ENCODE data around the gene RBPJL. TPM values are rescaled to one million over a fixed set of nuclear protein-coding genes. Genes with fewer than 3 reads are reported as not detected.

RBPJL gene
- total and polyA plus RNA-seq, 2 of the 13 experiments (the other 11 are each of a cell fraction or from before 2014, with no cell fraction given), result not detected

GRCh38 chr20:45341939-45342854, 35.6 kb downstream of the RBPJL start (continued):
- TF ChIP-seq ZNF124 (CRISPR knock-in tag; IDR thresholded peaks at IDR 0.05) (0 out of 2 replicates have a peak, but pooled peaks have one; percentile 15), GABPB1 (CRISPR knock-in tag; IDR thresholded peaks at IDR 0.05) (peak; percentile 63), ZNF703 (CRISPR knock-in tag; IDR thresholded peaks at IDR 0.05; ENCODE audit: borderline replicate concordance) (no peak), ZNF362 (CRISPR knock-in tag; IDR thresholded peaks at IDR 0.05; ENCODE audit: borderline replicate concordance) (peak; percentile 29; the same call in 1 of the 2 replicates), RCOR2 (CRISPR knock-in tag; IDR thresholded peaks at IDR 0.05) (peak; percentile 71), NFYB (CRISPR knock-in tag; IDR thresholded peaks at IDR 0.05) (no peak), ZNF570 (CRISPR knock-in tag; IDR thresholded peaks at IDR 0.05; ENCODE audit: borderline replicate concordance) (no peak), AFF4 (CRISPR knock-in tag; IDR thresholded peaks at IDR 0.05) (no peak), ADNP (CRISPR knock-in tag; IDR thresholded peaks at IDR 0.05) (no peak), PAXIP1 (CRISPR knock-in tag; conservative IDR thresholded peaks at IDR 0.05) (peak; percentile 69), ZFP41 (CRISPR knock-in tag; IDR thresholded peaks at IDR 0.05; ENCODE audit: borderline replicate concordance) (no peak), ZSCAN22 (CRISPR knock-in tag; IDR thresholded peaks at IDR 0.05) (no peak), CHCHD3 (CRISPR knock-in tag; IDR thresholded peaks at IDR 0.05) (no peak), ZNF674 (CRISPR knock-in tag; IDR thresholded peaks at IDR 0.05; ENCODE audit: low read depth) (no peak), ZNF652 (CRISPR knock-in tag; IDR thresholded peaks at IDR 0.05; ENCODE audit: borderline replicate concordance, low read depth) (peak; percentile 8; the same call in 1 of the 2 replicates), CCDC6 (CRISPR knock-in tag; IDR thresholded peaks at IDR 0.05) (no peak; the same call in 1 of the 2 replicates), FLYWCH1 (CRISPR knock-in tag; IDR thresholded peaks at IDR 0.05) (no peak), TCF12 (IDR thresholded peaks at IDR 0.05) (no peak), TCF12 (CRISPR knock-in tag; IDR thresholded peaks at IDR 0.05) (no peak; the same call in 1 of the 2 replicates), TGIF2 (CRISPR knock-in tag; IDR thresholded peaks at IDR 0.05) (no peak)

Measured in HepG2 (cell line).